HG03159 (cell line): ENCODE results near the gene COL25A1.
"Not testable (repeated sequence)": the region's sequence is repeated elsewhere in the genome, so short reads cannot be mapped to it uniquely, and the experiment has no call there.

Experiments
- ATAC-seq: cut with Tn5 transposase; IDR thresholded peaks from one replicate; pipeline ENCODE4 v1.9.1; 2021; ENCODE audit warnings: mild to moderate bottlenecking, moderate library complexity; ENCODE audit not compliant: unreplicated experiment

COL25A1 gene

DNA sequence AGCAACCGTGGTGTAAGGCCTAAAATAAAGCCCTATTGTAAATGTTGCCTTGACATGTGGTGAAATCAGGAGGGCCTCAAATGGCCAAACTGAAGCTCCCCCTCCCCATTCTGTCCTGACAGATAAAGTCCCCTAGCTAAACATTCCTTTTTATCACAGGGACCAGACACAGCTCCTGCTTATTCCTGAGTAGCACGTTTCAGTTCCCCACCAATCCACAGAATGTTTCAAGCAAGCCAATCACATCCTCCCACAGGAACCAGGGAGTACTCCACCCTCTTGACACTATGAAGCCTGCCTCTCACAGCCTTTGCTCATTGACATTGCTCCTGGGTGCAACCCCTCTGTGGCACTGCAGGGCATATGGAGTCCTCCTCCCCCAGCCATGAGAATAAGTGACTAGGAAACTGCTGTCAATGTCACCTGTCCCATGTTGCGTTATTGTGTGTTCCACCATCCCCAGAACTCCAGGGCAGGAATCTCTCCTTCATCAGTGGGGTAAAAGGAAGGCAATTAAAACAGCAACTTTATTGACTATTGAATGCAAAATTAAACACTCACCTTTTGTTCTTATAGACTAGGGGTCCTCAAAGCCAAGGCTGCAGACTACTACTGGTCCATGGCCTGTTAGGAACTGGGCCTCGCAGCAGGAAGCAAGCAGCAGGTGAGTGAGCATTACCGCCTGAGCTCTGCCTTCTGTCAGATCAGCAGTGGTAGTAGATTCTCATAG, 128.1 kb downstream of the COL25A1 start:
- no peak for ATAC-seq

DNA sequence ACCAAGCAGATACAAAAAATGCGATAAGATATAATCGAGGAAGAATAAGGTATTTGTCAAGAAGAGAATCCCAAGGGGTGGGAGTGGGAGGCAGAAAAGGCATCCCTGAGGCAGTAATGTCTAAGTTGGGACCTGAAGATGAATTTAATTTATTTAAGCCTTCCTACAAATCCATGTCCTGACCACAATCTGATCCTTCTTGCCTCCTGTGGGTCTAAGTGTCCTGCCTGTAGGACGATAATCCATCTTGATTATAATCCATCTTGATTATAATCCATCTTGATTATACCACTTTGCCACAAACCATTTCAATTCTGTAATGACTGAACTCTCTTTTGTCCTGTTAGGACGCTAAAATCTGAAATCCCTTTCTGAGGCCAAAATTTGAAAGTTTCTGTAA, 130.2 kb downstream of the COL25A1 start:
- no peak for ATAC-seq

- ATAC-seq = no peak
Measured at GRCh38 chr4:109171070-109171469, 131.4 kb downstream of the COL25A1 start.

DNA sequence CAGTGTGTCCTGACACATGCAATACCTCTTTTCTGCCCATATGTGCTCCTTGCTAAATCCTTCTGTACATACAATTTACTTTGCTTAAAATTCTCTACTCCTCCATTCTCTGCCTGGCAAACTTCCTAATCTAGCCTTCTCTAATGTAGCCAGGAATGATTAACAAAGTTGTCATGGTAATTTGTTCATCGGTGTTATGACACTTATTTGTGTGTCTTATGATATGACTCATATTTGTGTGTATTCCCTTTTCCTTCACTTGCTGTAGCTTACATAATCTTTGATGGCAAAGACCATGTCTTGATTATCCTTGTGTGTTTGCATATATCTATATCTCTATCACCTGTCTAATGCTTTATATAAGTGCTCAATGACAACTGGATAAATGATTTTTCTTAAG, 133.3 kb downstream of the COL25A1 start:
- ATAC-seq = no peak

- ATAC-seq = no peak
Measured at GRCh38 chr4:109166586-109166985, 135.9 kb downstream of the COL25A1 start.

- ATAC-seq = no peak
Measured at GRCh38 chr4:109166126-109166525, 136.3 kb downstream of the COL25A1 start.

GRCh38 chr4:109164011-109164410, 138.4 kb downstream of the COL25A1 start:
- ATAC-seq = no peak

DNA sequence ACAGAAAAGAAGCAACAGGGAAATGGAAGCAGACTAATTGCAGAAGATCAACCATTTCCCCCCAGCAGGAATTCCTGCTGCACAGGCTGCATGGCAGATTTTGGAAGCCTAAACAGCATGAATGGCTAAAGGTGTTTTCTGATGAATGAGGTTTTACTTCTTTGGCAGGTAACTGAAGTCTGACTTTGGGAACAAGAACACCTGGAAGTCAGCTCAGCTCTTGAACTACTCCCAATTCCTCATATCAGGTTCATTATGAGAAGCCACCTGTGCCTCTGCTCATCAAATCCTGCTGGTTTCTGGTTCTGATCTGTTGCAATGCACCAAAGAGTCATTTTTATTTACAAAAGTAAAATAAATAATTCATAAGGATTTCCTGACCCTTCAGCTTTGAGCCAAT, 139.0 kb downstream of the COL25A1 start:
- no peak for ATAC-seq

GRCh38 chr4:109162759-109163158, 139.7 kb downstream of the COL25A1 start:
- ATAC-seq = no peak

DNA sequence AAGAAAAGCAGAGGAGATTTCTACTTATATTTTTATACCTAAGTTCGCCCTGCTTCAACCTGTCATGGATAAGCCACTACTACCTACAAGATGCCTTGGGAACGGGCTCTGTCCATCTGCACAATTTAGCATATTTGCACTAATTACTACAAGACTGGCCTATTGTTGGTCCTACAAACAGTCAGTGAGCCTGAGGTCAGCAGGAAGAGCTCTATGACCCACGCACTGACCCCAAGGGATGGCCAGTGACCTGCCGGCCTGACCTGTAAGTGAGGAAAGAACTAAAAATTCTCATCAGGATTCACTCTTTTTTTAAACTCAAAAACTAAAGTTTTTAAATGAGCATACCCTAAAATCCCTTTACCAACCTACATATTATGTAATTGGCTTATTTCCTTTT, 142.0 kb downstream of the COL25A1 start:
- no peak for ATAC-seq

DNA sequence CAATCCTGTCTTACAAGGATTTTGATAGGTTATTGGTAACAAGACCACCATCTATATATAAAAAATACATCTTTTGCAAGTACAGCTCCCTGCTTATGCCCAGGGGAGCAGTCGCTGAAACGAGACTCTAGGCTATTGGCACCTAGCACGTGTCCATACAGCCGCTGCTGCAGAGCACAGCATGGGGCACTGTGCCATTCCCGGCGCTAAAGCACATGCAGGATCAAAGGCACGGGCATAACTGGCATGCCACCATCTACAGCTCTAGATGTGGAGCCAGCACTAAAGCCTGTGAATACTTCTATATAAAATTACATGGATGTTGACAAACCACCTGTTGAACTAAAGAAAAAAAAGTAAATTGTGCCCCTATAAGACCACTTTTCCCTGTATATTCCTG, 144.8 kb downstream of the COL25A1 start:
- ATAC-seq = no peak

- no peak for ATAC-seq
Measured at GRCh38 chr4:109157205-109157604, 145.3 kb downstream of the COL25A1 start.

GRCh38 chr4:109156356-109156755, 146.1 kb downstream of the COL25A1 start:
- ATAC-seq = no peak

- no peak for ATAC-seq
Measured at GRCh38 chr4:109155682-109156283, 146.7 kb downstream of the COL25A1 start.

- no peak for ATAC-seq
Measured at GRCh38 chr4:109155084-109155483, 147.4 kb downstream of the COL25A1 start.

GRCh38 chr4:109154424-109154823, 148.0 kb downstream of the COL25A1 start:
- ATAC-seq = no peak

DNA sequence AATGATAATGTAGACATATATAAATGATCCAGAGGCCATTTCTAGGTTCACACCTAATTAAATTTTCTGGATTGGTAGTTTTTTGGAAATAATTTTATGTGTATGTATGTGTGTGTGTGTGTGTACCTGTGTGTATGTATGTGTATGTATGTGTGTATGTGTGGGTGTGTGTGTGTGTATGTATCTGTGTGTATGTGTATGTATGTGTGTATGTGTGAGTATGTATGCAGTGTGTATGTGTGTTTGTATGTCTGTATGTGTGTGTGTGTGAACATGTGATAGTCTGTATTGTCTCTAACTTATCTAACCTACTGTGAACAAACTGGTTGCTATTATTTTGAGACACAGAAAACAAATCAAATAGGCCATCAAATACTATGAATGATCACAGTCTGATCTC, 152.6 kb downstream of the COL25A1 start:
- ATAC-seq = no peak

GRCh38 chr4:109148577-109149075, 153.8 kb downstream of the COL25A1 start:
- no peak for ATAC-seq

GRCh38 chr4:109147135-109147534, 155.3 kb downstream of the COL25A1 start:
- ATAC-seq = no peak

- ATAC-seq = no peak
Measured at GRCh38 chr4:109146499-109146898, 156.0 kb downstream of the COL25A1 start.

DNA sequence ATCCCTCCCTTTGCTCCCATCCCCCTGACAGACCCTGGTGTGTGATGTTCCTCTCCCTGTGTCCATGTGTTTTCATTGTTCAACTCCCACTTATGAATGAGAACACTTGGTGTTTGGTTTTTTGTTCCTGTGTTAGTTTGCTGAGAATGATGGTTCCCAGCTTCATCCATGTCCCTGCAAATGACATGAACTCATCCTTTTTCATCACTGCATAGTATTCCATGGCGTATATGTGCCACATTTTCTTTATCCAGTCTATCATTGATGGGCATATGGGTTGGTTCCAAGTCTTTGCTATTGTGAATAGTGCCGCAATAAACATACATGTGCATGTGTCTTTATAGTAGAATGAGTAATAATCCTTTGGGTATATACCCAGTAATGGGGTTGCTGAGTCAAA, 164.3 kb downstream of the COL25A1 start:
- ATAC-seq = not testable (repeated sequence)

- no peak for ATAC-seq
Measured at GRCh38 chr4:109134921-109135320, 167.5 kb downstream of the COL25A1 start.

- no peak for ATAC-seq
Measured at GRCh38 chr4:109134268-109134667, 168.2 kb downstream of the COL25A1 start.
